SHP77 treated with DMSO at 0.1 percent for 48 hours (cell line): ENCODE data around the gene LIME1.

Experiments used
- DNase-seq: peaks from one replicate; lab custom pipeline; 2025; lab: John Stamatoyannopoulos, UW

The LIME1 gene

GRCh38 chr20:63739130-63740069, 2.9 kb downstream of the LIME1 start, which contains the start of gene SLC2A4RG:
TSS of gene SLC2A4RG (plus strand) at chr20:63739776. CDS start at chr20:63739913, 137 bp downstream.
- DNase-seq, result peak; percentile 14

- no peak for DNase-seq
These were observed 3.7 kb downstream of the LIME1 start for GRCh38 chr20:63740070-63740626.

GRCh38 chr20:63740627-63741353, 4.3 kb downstream of the LIME1 start:
- DNase-seq, result peak; percentile 64

GRCh38 chr20:63741354-63741675, 4.9 kb downstream of the LIME1 start:
- no peak for DNase-seq

GRCh38 chr20:63741676-63742380, 5.4 kb downstream of the LIME1 start:
- no peak for DNase-seq

- no peak for DNase-seq
These were observed 6.0 kb downstream of the LIME1 start for GRCh38 chr20:63742381-63743024.

GRCh38 chr20:63743210-63743970, 6.9 kb downstream of the LIME1 start:
- no peak for DNase-seq

- no peak for DNase-seq
These were observed 7.7 kb downstream of the LIME1 start for GRCh38 chr20:63744158-63744557.

- DNase-seq, result no peak
These were observed 8.3 kb downstream of the LIME1 start for GRCh38 chr20:63744574-63745423.

GRCh38 chr20:63745424-63745805, 9.0 kb downstream of the LIME1 start:
- DNase-seq, result no peak

- DNase-seq, result no peak
These were observed 9.7 kb downstream of the LIME1 start for GRCh38 chr20:63745961-63746731.

GRCh38 chr20:63746751-63747315, 10.4 kb downstream of the LIME1 start:
- no peak for DNase-seq

- no peak for DNase-seq
These were observed 11.2 kb downstream of the LIME1 start for GRCh38 chr20:63747622-63748069.

GRCh38 chr20:63748070-63748933, 11.8 kb downstream of the LIME1 start:
- DNase-seq, result no peak

GRCh38 chr20:63748934-63749270, 12.4 kb downstream of the LIME1 start:
- DNase-seq, result no peak

GRCh38 chr20:63749597-63750508, 13.4 kb downstream of the LIME1 start:
- no peak for DNase-seq
